GM12801 (cell line): Measurements from ENCODE around the gene EXOC6.

Source experiments
- TF ChIP-seq, protein P1 (sequence below): IDR thresholded peaks from one replicate; pipeline ENCODE4 v1.5.1; 2011; ENCODE audit warnings: control low read depth; ENCODE audit not compliant: insufficient read length; ENCODE audit errors: extremely low read depth

The EXOC6 gene

GRCh38 chr10:93106631-93107072 lies 258.3 kb downstream of the EXOC6 start:
- TF ChIP-seq, protein P1, sequence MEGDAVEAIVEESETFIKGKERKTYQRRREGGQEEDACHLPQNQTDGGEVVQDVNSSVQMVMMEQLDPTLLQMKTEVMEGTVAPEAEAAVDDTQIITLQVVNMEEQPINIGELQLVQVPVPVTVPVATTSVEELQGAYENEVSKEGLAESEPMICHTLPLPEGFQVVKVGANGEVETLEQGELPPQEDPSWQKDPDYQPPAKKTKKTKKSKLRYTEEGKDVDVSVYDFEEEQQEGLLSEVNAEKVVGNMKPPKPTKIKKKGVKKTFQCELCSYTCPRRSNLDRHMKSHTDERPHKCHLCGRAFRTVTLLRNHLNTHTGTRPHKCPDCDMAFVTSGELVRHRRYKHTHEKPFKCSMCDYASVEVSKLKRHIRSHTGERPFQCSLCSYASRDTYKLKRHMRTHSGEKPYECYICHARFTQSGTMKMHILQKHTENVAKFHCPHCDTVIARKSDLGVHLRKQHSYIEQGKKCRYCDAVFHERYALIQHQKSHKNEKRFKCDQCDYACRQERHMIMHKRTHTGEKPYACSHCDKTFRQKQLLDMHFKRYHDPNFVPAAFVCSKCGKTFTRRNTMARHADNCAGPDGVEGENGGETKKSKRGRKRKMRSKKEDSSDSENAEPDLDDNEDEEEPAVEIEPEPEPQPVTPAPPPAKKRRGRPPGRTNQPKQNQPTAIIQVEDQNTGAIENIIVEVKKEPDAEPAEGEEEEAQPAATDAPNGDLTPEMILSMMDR = no peak
